Measurements from ENCODE around the gene MYRIP.
"Not testable (repeated sequence)": the region's sequence is repeated elsewhere in the genome, so short reads cannot be mapped to it uniquely, and the experiment has no call there.

Gene MYRIP

DNA sequence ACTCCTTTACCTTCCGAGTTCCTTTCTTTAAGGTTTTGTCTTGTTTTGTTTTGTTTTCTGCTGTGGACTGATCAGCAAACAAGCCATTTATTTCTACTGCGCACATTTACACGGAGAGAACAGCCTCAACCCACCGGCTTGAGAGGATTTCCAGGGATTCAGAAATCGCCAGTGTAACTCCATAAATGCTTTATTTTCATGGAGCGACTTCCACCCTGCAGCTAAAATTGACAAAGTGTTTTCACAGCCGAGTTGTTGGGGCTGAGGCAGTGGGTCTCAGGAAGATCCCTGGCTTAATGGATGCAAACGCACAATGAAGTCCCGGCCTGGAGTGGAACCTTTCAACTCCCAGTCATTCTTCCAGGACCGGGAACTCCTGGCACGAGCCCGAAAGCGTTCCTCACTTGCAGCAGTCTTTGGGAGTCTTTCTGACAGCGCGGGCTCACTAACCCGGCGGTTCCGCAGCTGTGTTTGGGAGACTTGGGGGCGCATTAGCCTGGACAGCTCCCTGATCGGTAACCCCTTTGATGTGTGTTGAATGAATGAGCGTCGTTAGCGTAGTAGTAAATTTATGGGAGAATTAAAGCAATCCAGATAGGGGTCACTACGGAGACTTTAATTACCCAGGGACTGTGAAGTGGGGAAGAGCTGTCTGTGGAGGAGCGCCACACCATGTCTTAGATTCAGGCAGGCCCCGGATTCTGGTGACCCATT lies 785 bp upstream of the MYRIP start:
- no peak for DNase-seq

DNA sequence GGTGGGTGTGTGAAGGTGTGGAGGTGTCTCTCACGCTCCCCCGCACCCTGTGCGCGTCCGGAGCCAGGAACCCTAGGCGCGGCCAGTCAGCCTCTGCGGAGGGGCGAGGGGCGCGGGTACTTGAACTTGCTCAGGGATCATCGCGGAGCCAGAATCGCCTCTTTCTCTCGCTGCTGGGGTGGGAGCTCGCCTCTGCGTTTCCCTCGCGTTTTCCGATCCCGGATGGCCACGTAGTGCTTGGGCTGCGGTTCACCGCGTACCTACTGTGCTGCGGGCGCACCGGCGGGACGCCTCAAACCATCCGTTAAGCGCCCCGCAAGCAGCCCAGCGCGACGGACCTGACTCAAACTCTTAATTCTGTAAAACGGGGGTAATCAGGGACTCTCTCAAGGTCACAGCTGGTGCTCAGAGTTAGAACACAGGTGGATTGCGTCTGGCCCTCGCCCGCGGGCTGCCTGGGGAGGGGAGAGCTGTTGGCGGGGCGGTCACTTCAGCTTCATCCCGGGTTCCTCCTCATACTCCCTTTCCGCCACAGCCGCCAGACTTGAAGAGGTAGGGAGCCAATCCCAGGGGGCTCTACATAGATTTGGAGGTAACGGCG lies 686 bp downstream of the MYRIP start:
- DNase-seq = no peak

- DNase-seq = no peak
Observed at GRCh38 chr3:39810647-39811161, 1.3 kb downstream of the MYRIP start.

- no peak for DNase-seq
Observed at GRCh38 chr3:39811561-39811960, 2.2 kb downstream of the MYRIP start.

- no peak for DNase-seq
Observed at GRCh38 chr3:39812537-39812936, 3.1 kb downstream of the MYRIP start.

DNA sequence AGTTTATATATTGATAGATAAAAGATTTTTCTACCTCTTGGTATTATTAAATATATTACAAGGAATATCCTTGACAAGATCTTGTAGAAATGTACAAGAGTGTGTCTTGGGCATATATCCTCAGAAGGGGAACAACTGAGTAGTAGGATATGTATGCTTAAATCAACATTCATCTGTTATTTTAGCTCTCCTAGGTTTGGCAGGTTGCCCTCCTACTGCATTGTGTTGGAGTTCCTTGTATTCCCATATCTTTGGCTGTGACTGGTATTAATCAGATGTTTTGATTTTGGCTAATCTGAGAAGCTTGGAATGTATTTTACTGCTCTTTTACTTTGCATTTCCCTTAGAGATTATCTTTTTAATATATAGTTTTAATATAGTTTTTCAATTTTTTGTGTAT lies 4.6 kb downstream of the MYRIP start:
- DNase-seq = peak; percentile 15

- DNase-seq = no peak
Observed at GRCh38 chr3:39819899-39820298, 10.5 kb downstream of the MYRIP start.

- not testable (repeated sequence) for DNase-seq
Observed at GRCh38 chr3:39833764-39834163, 24.4 kb downstream of the MYRIP start.

DNA sequence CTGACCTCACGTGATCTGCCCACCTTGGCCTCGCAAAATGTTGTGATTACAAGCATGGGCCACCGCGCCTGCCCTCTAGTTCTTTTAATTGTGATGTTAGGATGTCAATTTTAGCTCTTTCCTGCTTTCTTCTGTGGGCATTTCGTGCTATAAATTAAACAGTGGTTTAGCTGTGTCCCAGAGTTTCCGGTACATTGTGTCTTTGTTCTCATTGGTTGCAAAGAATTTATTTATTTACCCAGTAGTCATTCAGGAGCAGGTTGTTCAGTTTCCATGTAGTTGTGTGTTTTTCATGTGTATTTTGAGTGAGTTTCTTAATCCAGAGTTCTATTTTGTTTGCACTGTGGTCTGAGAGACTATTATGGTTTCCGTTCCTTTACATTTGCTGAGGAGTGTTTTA lies 30.1 kb downstream of the MYRIP start:
- DNase-seq = no peak

DNA sequence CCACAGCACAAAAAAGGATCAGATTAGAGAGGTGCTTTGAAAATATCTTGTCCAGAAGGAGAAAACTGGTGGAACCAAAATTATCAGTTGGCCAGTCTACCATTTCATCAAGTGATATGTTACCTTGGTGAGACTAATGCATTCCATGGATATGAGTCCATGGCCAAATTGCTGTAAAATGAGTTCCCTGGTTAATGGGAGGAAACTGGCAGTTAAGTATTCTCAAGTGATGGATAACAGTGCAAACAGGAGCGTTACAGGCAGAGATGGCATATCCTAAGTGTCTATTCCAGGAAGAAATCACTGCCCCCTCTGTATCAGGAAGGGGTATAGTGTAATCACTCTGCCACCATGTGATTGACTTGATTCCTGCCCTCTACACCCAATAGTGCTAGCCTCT lies 34.0 kb downstream of the MYRIP start:
- DNase-seq = no peak

DNA sequence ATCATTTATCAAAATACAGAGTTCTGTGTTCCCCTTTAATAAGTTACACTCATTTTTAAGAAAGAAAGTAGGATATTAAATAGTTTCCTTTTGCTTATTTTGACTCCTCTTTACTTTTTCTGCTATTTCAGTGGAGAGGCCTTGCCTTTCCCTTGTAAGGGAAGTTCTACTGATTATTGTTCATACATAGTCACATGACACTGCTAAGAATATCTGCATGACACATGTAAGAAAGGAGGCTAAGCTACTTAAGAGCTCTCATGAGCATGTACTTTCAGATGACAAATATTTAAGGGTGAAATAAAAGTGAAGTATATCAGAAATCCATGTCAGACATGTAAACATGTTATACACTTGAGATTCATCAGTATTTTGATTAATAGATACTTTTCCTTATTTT lies 39.0 kb downstream of the MYRIP start:
- no peak for DNase-seq

GRCh38 chr3:39849992-39850715 lies 40.7 kb downstream of the MYRIP start:
- DNase-seq = no peak

- no peak for DNase-seq
Observed at GRCh38 chr3:39850716-39851032, 41.3 kb downstream of the MYRIP start.

DNA sequence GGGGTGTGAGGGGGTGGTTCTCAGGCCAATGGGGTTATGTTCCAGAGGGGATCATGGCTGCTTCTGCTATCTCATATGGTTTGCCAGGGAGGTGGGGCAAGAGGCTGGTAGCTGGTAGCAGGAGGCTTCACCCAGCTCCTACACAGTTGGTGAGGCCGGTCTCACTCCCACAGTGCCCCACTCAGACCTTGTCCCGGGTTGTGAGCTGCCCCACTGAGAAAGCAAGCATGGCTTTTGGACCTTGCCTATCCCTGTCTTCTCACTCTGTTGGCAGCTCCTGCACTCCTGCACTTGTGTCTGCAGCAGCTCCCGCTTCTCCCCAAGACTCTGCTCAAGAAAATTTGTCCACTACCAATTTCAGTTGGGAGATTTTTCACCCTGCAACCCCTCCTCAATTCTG lies 46.1 kb downstream of the MYRIP start:
- DNase-seq = no peak

DNA sequence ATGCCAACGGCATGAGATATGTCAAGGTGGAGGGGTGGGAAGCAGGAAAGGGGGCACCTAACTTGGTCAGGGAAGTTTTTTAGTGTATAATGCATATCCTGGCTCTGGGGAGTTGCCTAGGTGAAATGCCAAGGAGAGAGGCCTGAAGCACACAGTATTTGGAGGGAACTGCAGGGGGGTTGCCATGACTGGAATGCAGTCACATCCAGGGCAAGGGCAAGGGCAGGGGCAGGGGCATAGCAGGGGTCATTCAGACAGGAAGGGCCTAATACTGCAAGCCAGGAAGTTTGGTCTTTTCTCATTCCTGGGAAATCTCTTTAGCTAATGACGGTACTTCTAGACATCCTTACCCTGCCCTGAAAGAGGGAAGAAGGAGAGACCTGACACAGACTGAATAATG lies 60.5 kb downstream of the MYRIP start:
- DNase-seq = no peak

- DNase-seq = peak; percentile 46
Observed at GRCh38 chr3:39870706-39871105, 61.3 kb downstream of the MYRIP start.

DNA sequence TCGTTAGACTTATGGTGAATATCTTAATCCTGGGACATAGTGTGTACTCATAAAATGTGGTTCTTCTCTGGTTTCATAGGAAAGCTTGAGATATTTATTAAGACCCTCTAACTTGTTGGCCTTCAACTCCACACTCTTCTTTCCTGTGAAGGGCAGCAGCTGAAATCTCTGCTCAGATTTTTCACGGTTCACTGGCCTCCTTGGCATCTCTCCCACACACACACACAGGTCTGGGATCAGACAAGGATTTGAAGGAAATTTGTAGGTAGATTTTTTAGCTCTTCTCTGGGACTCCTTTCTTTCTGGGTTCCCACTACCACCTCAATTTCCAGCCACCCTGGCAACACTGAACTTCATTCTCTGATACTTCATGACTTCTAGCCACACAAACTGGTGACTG lies 70.2 kb downstream of the MYRIP start:
- peak; percentile 40 for DNase-seq

DNA sequence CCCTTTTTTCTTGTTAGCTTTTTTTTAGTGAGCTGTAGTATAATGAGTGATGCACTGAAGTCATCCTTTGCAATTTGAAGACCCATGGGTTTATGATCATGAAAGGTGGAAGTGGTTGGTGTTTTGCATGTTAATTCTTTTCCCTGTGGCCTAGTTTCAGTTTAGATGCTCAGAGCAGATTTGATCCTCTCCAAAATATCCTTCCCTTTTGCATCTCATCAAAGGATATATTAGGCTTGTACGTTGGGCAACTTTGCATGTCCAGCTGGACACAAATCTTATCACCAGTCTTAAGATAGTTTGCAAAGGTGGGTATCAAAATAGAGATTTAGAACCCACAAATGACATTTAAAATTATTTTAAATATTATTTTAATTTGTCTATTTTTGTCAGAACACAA lies 72.7 kb downstream of the MYRIP start:
- DNase-seq = no peak

GRCh38 chr3:39892068-39892467 lies 82.7 kb downstream of the MYRIP start:
- DNase-seq = no peak

DNA sequence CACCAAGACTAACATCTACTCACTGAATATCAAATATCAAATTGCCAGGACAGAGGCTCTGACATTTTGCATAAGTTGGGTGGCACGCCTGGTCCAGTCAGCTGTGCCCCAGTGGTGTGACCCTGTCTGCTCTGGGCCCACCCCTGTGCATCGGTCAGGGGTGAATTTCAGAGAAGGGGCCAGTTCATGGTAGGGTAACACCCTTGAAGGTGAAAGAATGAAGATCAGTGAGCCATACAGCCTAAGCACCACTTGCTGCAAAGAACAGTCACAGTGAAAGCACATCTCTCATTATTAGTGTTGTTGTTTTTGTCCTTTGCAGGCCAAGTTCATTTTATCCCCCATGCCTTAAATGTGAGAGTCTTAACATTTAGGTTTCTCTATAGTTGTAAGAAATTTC lies 86.8 kb downstream of the MYRIP start:
- DNase-seq = no peak

DNA sequence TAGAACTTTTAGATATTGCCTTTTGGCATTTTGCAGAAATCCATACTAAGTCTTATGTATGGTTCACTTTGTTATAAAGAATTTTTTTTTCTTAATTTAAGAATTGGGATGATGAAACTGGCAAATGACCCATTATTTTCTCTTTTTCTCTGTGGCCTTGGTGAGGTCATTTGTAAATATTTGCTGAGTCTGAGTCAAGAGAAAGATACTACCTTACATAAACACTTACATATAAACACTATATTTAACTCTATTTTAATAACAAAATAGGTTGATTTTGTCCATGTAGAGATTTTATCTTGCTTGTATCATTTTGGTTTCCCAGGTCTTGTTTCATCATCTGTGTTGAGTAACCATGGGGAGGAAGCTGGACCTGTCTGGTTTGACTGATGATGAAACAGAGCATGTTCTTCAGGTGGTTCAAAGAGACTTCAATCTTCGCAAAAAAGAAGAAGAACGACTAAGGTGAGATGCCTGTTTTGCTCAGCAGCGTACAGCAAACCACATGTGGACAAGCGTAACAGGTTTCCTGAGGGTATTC lies 91.1 kb downstream of the MYRIP start:
- DNase-seq = no peak

- DNase-seq = no peak
Observed at GRCh38 chr3:39903253-39903652, 93.8 kb downstream of the MYRIP start.

- DNase-seq = no peak
Observed at GRCh38 chr3:39905788-39906187, 96.4 kb downstream of the MYRIP start.

GRCh38 chr3:39907981-39908380 lies 98.6 kb downstream of the MYRIP start:
- DNase-seq = no peak
